DMS114 treated with DMSO at 0.1 percent for 48 hours (cell line): ENCODE measurements around the gene HPS1.
"Not testable (repeated sequence)": the region's sequence is repeated elsewhere in the genome, so short reads cannot be mapped to it uniquely, and the experiment has no call there.

ENCODE experiments used
- DNase-seq: peaks from one replicate; lab custom pipeline; 2025; ENCODE audit not compliant: unreplicated experiment; lab: John Stamatoyannopoulos, UW

The HPS1 gene

DNA sequence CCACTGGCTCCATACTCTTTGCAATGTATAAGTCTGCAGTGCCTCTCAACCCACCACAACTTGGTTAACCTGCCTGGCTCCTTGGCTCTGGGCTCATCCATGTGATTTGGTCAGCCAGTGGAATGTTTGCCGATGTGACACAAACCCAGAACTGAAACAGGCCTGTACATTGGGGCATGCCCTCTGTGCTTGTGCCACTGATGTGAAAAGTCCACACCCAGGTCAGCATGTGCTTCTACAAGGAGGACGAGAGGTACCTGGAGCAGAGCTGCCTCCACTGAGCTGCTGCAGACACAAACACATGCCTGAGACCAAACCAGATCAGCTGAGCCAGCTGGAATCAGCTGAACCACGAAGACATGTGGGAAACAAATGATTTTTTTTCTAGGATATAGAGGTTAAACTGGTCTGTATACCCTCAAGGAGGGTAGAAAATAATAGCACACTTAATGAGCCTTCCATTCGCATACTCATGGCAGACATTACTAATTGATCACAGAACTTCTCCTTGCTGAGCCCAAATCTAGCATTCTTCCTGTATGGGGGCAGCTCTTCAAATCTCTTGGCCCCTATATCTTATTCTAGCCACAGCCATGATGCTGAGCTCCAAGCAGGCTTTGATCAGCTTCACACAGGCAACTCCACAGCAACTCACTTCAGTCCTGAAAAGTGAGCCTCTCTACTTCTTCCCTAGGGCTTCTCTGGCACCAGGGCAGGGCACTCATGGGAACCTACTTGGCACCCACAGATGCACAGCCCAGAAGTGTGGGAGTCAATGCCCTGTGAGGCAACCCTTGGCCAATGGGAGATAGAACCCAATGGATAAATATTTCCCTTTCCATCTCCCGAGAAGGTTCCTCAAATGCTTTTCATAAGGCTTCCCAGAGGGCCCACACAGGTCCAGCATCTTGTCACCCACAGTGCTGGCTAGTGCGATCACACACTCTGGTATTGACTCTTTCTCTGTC is 50.4 kb downstream of the HPS1 start:
- DNase-seq = no peak

DNA sequence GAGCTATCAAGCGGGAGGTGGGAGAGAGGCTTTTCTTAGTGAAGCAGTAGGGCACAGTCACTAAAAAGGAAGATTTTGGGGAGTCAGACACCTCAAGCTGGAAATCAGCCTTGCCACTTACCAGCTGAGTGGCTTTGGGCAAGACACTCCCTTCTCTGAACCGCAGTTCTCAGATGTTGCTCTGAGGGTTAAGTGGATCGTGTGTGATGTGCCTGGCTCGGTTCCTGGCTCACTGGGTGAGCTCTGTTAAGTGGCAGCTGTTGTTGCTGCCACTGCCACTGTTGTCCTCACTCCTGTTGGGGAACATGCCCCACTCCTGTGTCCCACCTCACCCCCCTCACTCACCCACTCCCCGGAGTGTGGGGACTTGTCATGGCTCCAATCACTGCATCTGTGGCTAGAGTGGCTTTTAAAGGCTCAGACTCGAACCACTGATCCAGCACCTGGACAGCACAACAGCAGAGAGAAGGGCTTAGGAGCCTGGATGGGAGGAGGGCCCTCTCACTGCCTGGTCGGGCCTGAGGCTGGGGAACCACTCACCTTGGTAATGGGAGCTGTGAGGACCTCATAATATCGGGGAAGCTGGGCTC is 51.8 kb downstream of the HPS1 start:
- no peak for DNase-seq

DNA sequence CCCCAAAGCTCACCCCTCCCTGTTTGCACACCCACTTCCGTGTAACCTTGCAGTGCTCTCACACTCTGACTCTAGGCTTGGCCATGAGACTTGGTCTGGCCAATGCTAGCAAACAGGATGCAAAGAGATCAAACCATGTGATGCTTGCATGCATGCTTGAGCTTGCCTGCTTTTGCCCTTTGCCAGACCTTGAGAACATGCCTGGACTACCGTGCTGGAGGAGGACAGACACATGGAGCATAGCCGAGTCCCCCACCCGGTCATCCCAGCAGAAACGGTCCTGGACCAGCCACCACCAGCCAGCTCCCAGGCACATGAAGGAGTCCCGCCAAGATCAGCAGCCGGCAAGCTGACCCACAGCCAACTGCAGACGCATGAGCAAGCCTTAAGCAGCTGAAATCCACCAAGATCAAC is 55.1 kb downstream of the HPS1 start:
- DNase-seq = no peak

DNA sequence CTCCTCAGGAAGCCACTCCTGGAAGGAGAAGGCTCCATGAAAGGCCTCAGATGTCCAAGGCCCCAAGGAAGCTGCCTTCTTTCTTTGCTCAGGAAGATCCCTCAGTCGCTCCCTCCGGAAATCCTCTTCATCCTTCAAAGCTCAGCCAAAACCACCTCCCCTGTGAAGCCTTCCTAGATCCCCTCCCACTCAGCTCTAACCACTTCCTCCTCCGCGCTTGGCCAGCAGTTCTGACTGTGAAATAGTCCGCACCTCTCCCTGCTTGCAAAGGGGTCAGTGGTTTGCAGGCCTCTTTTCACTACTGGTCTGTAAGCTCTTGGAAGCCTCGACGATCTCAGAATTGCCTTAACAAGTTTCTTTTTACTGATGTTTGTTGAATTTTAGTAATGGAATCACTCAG is 55.7 kb downstream of the HPS1 start:
- DNase-seq = no peak

DNA sequence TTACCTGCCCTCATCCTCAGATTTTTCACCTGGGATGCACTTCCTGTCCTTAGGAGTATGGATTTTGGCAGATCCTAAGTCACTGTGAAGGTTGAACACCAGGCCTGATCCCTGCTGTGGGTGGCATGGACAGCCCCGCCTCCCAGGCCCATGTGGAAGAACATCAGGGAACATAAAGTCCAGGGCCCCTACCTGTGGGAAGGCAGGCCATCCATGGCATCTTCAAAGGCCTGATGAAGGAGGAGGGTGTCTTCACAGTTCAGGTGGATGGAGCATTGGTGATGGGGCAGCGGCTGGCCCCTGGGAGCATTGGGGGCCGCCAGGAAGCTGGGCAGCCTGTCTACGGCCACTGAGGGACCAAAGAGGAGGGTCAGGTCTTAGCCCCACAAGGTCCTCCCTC is 56.3 kb downstream of the HPS1 start:
- DNase-seq = no peak

DNA sequence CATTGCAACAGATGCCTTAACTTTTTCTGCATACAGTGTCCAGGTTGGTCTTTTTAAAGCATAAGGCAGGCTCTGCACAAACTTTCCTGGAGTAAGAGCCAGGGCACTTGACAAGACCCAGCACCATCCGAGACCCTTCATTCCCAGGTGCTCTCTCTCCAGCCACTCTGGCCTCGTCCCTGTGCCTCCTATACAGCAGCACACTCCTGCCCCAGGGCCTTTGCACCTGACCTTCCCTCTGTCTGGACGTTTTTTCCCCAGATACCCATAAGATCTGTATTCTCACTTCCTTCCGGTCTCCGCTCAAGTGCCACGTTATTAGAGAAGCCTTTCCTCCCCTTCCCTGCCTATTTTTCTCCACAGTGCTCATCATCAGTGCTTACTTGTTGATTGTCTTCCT is 57.3 kb downstream of the HPS1 start:
- DNase-seq = no peak

DNA sequence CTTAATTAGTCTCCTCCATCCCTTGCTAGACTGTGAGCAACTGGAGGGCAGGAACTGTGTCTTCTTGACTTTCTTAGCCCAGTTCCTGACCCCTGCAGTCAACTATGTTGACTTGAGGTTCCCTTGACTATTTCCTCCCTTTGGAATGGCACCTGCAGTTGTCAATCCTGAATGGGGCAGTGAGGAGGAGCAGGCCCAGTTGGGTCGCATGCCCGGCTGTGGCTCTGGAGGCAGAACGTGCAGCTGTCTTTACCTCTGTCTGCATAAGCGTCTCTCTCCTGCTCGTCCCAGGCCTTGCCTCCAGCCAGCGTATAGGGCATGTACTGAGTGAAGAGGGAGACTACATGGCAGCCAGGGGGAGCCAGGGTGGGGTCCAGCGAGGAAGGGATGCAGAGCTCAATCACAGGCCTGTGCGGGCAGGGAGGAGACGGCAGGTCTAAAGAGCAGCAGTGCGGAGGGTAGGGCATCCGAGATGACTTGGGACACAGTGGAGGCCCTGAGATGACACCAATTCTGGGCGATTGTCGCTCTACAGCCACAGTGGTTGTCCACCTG is 58.6 kb downstream of the HPS1 start:
- no peak for DNase-seq

DNA sequence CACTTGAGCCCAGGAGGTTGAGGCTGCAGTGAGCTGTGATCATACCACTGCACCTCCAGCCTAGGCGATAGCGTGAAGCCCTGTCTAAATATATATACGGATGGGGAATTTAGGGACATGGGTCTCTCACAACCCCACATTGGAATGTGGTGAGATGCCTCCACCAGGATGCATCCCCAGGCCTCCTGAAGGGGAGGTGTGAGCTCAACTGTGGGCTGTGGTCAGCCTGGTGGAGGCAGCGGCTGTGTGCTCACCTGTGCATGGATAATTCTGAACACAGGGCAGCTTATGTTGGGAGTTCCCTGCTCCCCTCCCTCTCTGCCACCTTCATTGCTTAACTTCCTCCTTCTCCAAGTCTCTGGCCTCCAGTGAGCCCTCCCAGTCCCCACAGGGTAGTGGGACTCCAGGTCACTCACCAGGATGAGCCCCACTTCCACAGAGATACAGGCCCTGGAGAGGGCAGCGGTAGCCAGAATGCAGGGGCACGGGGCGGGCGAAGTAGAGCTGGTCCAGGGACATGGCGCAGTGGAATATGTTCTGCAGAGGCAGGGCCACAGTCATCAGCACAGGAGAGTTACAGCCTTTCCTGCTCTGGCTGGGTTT is 62.1 kb downstream of the HPS1 start:
- no peak for DNase-seq

DNA sequence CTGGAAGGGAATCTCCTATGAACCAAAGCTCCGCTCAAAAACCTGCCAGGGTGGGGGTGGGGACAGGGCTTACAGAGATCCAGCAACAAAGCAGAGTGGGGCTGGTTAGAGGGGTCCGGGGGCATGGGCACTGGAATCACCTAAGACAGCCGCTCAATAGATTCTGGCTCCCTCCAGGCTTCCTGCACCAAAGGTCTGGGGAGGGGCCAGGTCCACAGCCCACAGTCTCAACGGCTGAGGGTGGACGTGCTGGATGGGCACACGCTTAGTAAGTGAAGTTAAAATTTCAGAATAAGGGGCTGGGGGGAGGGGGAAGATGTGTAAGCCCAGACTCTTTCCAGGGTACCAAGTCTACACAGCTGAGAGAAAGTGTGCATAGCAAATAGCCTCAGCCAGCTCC is 62.9 kb downstream of the HPS1 start:
- no peak for DNase-seq

DNA sequence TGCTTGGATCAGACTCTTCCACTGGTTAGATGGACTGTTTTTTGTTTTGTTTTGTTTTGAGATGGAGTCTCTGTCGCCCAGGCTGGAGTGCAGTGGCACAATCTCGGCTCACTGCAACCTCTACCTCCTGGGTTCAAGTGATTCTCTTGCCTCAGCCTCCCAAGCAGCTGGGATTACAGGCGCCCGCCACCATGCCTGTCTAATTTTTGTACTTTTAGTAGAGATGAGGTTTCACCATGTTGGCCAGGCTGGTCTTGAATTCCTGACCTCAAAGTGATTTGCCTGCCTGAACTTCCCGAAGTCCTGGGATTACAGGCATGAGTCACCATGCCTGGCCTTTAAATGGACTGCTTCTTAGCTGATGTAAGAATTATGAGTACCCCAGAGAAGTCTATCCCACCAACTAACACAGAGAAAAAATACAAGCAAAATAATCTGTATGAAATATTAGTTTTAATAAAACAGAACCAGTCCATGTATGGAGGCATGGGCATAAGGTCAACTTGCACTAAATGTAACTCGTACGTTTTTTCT is 63.5 kb downstream of the HPS1 start:
- DNase-seq = not testable (repeated sequence)

DNA sequence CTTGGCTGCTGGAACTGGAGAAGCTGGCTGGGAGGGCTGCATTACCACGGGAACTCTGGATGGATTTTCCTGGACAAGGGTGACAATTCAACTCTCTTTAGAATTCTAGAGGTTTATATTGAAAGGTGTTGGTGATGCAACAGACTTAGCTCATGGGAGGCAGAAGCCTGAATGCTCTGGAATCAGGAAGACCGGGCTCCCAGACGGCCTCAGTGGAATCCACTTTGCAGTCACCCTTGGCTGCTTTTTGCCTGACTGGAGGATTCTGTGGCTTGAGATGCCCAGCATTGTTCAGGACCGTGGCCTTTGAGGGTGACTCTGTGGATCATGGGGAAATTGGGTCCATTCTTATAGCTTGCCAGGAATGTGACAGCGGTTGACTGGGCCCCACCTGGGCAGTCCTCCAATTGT is 64.0 kb downstream of the HPS1 start:
- DNase-seq = no peak

DNA sequence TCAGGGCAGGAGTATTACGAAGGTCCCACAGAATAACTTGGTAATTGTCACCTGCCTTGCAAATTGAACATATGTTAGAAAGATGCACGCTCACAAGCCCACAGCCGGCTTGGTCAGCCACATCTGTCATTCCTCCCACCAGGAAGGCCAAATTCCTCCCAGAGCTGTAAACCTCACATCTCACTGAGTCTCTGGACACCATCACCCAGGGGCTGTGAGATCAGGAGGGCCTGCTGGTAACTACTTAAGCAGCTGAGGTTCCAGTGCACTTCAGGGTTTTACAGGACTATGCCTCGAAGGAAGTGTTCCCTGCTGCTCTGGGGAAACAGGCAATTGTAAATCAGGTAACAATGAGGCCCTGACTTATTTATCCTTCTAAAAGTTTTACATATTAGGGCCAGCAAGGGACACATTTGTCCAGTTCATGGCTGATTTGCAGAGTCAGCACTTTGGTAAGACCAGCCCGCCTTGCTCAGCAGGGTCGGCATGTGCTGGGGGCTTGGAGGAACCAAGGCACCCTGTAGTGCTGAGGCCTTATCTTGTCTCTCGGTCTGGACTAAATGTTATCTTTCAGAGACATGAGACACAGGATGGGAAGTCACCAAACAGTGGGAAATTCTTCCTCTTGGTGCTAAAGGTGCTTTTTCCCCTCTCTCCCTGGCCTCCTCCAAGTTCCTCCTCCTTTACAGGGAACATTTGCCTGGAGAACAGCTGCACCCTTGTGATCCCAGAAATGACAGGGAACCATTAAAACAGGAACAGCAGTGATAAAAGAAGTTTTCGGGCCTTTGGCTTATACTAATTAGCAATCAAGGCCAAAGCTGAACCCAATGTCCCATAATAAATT is 66.0 kb downstream of the HPS1 start:
- DNase-seq = no peak

DNA sequence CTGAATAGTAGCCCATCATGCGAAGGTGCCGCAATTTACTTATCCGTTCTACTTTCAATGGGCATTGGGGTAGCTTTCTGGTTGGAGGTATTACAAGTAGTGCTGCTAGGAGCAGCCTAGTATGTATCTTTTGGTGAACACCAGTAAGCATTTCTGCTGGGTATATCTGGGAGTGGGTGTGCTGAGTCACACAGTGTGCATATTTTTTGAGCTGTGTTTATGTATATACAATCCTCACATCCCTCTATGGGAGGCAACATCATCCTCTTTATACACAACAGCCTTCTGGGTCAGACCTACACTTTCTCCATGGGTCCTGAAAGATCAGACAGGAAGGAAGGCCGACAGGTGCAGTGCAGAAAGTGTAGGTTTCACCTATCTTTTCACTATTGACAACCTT is 68.0 kb downstream of the HPS1 start:
- no peak for DNase-seq

DNA sequence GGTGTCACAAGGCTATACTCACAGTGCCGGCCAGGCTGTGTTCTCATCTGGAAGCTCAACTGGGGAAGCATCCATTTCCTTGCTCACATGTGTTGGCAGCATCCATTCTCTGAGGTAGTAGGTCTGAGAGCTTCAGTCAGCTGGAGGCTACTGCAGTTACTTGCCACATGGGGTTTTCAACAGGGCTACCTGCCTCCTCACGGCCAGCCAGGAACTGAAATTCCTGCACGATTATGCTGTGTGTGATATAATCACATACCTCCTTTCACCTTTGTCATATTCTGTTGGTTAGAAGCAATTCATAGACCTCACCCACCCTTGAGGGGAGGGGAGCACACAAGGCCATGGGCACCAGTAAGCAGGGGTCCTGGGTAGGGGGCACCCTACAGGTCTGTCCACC is 69.2 kb downstream of the HPS1 start:
- no peak for DNase-seq

DNA sequence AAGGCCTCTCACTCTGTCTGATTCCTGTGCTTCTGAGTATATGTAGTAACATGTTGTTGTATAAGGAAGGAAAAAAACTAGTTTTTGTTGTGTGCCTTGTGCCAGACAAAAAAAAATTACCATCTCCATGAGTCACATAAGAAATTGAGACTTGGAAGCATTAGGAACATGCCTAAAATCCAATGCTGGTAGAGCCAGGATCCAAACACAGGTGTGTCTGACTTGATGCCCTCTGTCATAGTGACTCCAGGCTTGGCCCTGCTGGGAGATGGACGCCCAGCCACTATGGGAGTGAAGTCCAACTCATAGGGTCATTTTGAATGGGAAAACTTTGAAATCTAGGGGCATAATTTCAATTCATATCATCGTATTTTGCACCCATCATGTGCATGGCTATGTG is 69.7 kb downstream of the HPS1 start:
- no peak for DNase-seq

DNA sequence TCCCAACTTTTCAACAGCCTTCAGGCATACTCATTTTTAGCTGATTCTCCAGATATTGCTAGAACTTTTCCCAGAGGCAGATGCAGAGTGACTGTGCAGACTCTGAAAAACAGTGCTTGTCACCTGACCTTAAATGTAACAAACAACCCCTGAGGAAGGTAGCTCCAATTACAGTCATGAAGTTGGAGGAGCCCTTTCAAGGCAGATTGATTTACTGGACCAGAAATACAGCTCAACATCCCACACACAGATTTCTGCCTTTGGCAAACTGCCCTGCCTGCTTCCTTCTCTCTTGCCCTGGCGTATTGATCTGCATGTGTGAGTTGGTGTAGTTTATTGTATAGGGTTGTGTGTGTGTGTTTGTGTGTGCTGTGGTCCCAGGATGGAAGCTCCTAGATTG is 70.2 kb downstream of the HPS1 start:
- DNase-seq = no peak

DNA sequence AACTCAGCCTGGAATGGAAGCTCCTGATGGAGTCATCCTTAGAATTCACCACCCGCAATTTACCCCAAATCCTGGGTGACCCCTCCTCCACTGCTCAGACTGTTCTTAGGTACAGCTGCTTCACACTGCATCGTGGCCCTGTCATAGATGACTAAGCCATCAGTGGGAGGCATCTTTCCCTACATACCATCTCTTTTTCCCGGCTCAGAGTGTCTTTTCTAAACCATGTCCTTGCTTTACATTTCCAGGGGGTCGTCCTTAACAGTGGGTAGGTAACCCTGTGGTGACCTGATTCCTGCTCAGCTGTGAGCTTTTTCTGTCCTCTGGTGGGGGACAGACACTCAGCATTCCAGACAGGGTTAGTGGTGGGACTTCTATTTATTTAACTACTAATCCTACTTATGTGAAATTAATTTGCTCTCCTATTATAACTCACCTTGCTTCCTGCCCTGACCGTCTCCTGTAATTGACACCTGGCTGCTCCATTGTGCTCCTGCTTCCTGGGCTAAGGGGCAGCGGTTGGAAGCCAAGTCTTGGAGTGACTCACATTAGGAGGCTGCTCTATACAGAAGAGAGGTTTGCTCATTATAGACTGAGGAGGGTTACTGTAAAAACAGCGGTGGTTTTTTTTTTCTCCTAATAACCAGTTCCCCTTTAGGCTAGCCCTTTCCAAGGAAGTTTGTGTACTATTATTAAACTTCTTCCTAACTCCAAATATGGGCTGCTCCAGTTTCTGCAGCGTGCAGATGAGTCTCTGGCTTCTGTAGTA is 72.3 kb downstream of the HPS1 start:
- no peak for DNase-seq

DNA sequence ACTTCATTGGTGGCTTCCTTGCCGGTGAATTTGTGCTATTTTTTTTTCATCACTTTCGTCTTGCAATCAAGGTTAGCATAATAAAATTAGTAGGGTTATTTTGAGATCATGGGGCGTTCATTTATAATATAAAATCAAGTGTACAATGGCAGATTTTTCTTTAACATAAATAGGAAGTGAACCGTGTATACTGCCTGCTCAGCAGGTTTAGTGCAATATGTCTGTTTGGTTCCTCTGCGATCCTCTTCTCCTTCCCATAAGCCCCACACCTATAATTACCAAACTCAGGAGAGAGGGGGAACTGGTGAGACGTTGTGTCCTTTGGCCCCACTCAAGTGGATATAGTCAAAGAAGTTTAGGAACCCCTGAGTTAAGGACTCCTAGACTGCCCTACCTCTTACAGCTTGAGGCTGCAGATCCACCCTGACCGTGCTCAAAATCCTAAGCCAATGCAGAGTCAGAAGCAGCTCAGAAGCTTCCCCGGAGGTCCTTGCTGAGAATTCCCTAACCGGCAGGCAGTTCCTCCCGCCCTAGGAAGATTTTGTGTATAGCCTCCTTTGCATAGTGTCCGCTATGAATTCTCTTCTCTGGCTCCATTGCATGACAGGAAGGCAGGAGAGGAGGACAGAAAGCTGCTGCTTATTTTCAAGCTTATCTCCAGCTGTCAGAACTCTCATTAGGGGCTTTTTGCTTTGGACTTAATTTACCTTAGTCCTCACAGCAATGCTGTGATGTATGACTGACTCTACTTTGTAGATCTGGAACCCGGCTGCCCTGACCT is 73.3 kb downstream of the HPS1 start:
- DNase-seq = no peak
